ENCODE measurements around the gene PRM3. TPM values are rescaled to one million over a fixed set of nuclear protein-coding genes. Genes with fewer than 3 reads are reported as not detected.

Gene PRM3
- polyA plus RNA-seq, 3 donors from 2014 or later, result not detected

DNA sequence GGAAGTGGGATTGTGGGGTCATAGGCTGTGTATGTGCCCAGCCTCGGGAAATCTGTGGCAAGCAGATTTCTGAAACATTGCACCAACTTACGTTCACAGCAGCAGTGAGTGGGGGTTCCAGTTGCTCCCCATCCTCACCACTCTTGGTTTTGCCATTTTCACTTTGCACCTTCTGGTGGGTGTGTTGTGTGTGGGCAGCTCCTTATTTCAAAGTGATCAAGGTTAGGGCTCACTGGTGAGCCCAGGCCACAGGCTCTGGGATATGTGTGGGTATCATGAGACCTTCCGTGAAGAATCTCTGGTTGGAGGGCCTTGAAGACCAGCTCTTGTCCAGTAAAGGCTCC lies 37.2 kb upstream of the PRM3 start:
- H3K36me3 Mint-ChIP-seq, result no peaks in the 10 kb centered on the region
- no peaks in the 10 kb centered on the region for H3K9me3 Mint-ChIP-seq
- no peak for DNase-seq
- peak overlapping the region in 1 of 6 donors; percentile 74 for H3K27ac Mint-ChIP-seq
- H3K27me3 Mint-ChIP-seq (ENCODE audit: low read depth in 3 of 3), result peaks cover 2 to 14% (median 7%) of the 10 kb centered on the region in 3 donors
- peaks cover 24 to 25% of the 10 kb centered on the region in 2 donors for H3K4me1 Mint-ChIP-seq
- H3K4me3 Mint-ChIP-seq, result no peak overlapping the region

DNA sequence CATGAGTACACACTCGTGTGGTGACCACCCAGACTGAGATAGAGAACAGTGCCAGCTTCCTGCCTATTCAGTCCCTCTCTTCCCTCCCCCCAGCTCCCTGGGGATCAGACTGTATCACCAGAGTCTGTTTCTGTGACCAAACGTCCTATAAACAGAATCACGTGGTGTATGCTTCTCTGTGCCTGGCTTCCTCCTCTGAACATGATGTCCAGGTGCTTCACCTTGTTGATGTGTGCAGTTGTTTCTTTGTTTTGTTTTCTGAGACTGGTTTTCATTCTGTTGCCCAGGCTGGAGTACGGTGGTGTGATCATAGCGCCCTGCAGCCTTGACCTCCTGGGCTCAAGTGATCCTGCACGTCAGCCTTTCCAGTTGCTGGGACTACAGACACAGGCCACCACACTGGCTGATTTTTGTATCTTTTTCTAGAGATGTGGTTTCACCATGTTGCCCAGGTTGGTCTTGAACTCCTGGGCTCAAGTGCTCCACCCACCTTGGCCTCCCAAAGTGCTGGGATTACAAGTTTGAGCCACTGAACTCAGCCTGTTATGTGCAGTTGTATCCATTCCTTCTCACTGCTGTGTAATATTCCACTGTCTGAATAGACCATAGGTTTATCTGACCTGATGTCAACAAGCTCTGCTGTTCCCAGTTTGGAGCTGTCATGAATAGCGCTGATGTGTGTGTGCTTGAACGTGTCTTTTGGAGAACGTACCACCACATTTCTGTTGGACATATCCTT lies 36.6 kb upstream of the PRM3 start:
- Mint-ChIP-seq H3K27me3 (ENCODE audit: low read depth in 3 of 3) (peaks cover 2 to 13% (median 9%) of the 10 kb centered on the region in 3 donors), H3K9me3 (no peaks in the 10 kb centered on the region), H3K4me1 (peaks cover 24 to 25% of the 10 kb centered on the region in 2 donors), H3K4me3 (no peak overlapping the region), H3K27ac (no peak overlapping the region), H3K36me3 (no peaks in the 10 kb centered on the region)
- DNase-seq, result no peak

DNA sequence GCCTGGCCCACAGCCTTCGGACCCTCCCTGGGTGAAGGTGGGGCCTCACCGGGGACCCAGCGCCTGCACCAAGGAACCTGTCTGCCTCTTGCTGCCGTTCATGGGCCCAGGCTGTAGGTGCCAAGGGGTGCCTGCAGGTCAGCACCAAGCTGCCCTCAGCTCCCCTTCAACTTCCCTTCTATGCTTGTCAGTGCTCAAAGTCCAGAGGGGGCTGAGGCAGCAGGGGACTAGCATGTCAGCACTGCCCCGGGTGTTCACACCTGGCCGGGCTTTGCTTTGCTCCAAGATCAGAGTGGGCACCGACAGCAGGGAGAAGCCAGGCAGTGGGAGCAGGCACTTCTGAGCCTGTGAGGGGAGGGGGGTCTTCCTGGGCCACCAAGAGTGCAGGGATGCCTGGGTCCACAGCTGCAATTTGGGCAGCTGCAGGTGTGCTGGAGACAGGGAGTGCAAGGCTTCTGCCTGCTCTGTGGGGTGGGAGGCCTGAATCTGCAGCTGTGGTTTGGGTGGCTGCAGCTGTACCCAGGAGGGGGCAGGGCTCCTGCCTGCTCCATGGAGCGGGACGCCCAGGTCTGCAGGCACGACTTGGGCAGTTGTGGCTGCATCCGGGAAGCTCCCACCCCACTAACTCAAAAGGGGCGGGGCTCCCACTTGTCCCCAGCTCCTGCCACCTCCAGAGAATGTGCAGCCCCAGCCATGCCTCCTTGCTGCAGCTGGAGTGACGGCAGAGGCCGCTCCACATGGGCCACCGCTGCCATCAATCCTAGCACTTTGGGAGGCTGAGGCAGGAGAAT lies 35.3 kb upstream of the PRM3 start:
- no peak overlapping the region for H3K4me3 Mint-ChIP-seq
- peaks cover 24 to 25% of the 10 kb centered on the region in 2 donors for H3K4me1 Mint-ChIP-seq
- no peaks in the 10 kb centered on the region for H3K36me3 Mint-ChIP-seq
- peaks cover 0 to 2% (median 0%) of the 10 kb centered on the region in 6 donors for H3K9me3 Mint-ChIP-seq
- H3K27ac Mint-ChIP-seq, result no peak overlapping the region
- peaks cover 2 to 17% (median 9%) of the 10 kb centered on the region in 3 donors for H3K27me3 Mint-ChIP-seq (ENCODE audit: low read depth in 3 of 3)
- DNase-seq, result no peak

DNA sequence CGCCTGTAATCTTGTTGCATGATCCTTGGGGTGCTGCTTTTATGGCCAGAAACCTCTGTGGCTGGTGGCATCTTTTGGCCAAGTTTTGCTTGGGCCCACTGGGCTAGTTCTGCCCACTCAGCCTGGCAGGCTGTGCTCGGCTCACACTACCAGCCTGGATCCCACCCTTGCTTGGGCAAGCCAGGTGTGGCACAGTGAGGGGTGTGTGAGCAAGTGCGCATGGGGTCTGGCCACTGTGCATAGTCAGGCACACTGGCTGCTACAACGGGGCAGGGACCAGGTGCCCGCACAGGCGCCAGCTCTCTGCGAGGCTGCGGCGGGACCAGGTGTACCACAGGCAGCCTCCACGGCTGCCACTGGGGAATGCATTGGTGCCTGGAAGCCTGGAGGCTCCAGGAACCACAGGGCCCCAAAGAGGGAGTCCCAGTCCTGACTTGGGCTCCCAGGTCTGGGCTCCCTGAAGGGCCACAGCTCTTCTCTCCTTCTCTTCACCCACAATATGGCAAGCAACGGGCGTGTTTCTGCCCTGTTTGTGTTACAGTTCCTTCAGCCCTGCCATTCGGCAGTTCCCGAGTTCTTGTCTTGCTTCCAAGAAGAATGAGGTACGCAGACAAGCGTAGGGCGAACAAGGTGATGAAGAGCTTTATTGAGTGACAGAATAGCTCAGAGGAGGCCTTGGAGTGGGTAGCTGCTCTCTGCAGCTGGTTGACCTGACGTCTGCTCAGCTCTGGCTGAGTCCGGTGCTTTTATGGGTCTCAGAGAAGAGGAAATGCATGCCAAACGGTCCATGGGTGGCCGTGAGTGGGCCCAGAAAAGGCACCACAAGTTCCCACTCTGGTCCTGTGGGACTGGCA lies 34.4 kb upstream of the PRM3 start:
- peaks cover 2 to 17% (median 9%) of the 10 kb centered on the region in 3 donors for H3K27me3 Mint-ChIP-seq (ENCODE audit: low read depth in 3 of 3)
- no peaks in the 10 kb centered on the region for H3K36me3 Mint-ChIP-seq
- no peak overlapping the region for H3K27ac Mint-ChIP-seq
- H3K9me3 Mint-ChIP-seq, result peaks cover 0 to 2% (median 0%) of the 10 kb centered on the region in 6 donors
- no peak overlapping the region for H3K4me3 Mint-ChIP-seq
- no peak for DNase-seq
- peaks cover 21 to 22% of the 10 kb centered on the region in 2 donors for H3K4me1 Mint-ChIP-seq

DNA sequence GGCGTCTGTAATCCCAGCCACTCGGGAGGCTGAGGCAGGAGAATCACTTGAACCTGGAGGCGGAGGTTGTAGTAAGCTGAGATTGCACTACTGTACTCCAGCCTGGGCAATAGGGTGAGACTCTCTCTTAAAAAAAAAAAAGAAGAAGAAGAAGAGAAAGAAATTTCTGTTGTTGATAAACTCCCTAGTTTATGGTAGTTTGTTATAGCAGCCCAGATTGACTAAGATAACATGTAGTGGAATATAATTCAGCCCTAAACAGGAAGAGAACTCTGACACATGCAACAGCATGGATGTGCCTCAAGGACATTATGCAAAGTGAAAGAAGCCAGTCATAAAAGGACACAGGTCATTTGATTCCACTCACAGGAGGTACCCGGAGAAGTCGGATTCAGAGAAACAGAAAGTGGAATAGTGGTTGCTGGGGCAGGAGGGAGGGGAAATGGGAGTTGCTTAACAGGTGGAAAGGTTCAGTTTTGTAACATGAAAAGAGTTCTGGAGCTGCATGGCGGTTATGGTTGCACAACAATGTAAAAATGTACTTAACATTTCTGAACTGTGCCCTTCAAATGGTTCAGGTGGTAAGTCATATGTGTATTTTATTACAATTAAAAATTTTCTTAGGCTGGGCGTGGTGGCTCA lies 33.7 kb upstream of the PRM3 start:
- H3K27me3 Mint-ChIP-seq (ENCODE audit: low read depth in 3 of 3), result peaks cover 0 to 17% (median 9%) of the 10 kb centered on the region in 3 donors
- no peak overlapping the region for H3K27ac Mint-ChIP-seq
- DNase-seq, result no peak
- peaks cover 14 to 17% of the 10 kb centered on the region in 2 donors for H3K4me1 Mint-ChIP-seq
- H3K4me3 Mint-ChIP-seq, result no peak overlapping the region
- peaks cover 0 to 2% (median 0%) of the 10 kb centered on the region in 6 donors for H3K9me3 Mint-ChIP-seq
- H3K36me3 Mint-ChIP-seq, result no peaks in the 10 kb centered on the region

DNA sequence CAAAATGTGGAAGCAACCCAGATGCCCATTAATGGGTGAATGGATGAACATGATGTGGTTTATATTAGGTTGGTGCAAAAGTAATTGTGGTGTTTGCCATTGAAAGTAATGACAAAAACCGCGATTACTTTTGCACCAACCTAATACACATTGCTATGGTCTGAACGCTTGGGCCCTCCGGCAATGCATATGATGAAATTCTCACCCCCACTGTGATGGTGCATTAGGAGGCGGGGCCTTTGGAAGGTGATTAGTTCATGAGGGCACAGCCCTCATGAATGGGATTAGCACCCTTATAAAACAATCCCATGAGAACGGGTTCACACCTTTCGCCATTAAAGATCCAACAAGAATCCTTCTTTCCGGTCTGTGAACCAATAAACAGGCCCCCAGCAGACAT lies 33.0 kb upstream of the PRM3 start:
- Mint-ChIP-seq H3K4me1 (peaks cover 8 to 10% of the 10 kb centered on the region in 2 donors), H3K36me3 (no peaks in the 10 kb centered on the region), H3K27ac (no peak overlapping the region), H3K4me3 (no peak overlapping the region), H3K27me3 (ENCODE audit: low read depth in 3 of 3) (peaks cover 0 to 15% (median 9%) of the 10 kb centered on the region in 3 donors), H3K9me3 (peaks cover 0 to 2% (median 0%) of the 10 kb centered on the region in 6 donors)
- DNase-seq, result no peak

GRCh38 chr16:11303405-11304138 lies 30.1 kb upstream of the PRM3 start:
- Mint-ChIP-seq H3K4me3 (no peak overlapping the region), H3K27ac (no peak overlapping the region), H3K4me1 (peaks cover 0 to 2% of the 10 kb centered on the region in 2 donors), H3K36me3 (no peaks in the 10 kb centered on the region), H3K27me3 (ENCODE audit: low read depth in 3 of 3) (peaks cover 6 to 16% (median 12%) of the 10 kb centered on the region in 3 donors), H3K9me3 (peaks cover 0 to 2% (median 0%) of the 10 kb centered on the region in 6 donors)
- DNase-seq, result no peak

GRCh38 chr16:11302977-11303376 lies 29.5 kb upstream of the PRM3 start:
- H3K4me3 Mint-ChIP-seq, result no peak overlapping the region
- peaks cover 6 to 20% (median 12%) of the 10 kb centered on the region in 3 donors for H3K27me3 Mint-ChIP-seq (ENCODE audit: low read depth in 3 of 3)
- DNase-seq, result no peak
- no peaks in the 10 kb centered on the region for H3K36me3 Mint-ChIP-seq
- peaks cover under 1 to 2% of the 10 kb centered on the region in 2 donors for H3K4me1 Mint-ChIP-seq
- no peak overlapping the region for H3K27ac Mint-ChIP-seq
- H3K9me3 Mint-ChIP-seq, result peaks cover 0 to 2% (median 0%) of the 10 kb centered on the region in 6 donors

- H3K36me3 Mint-ChIP-seq, result no peaks in the 10 kb centered on the region
- peaks cover 9 to 26% (median 16%) of the 10 kb centered on the region in 3 donors for H3K27me3 Mint-ChIP-seq (ENCODE audit: low read depth in 3 of 3)
- peaks cover 12 to 13% of the 10 kb centered on the region in 2 donors for H3K4me1 Mint-ChIP-seq
- H3K27ac Mint-ChIP-seq, result no peak overlapping the region
- no peak overlapping the region for H3K4me3 Mint-ChIP-seq
- peaks cover 0 to 2% (median 0%) of the 10 kb centered on the region in 6 donors for H3K9me3 Mint-ChIP-seq
- no peak for DNase-seq
These were observed 28.4 kb upstream of the PRM3 start for GRCh38 chr16:11301645-11302501.

- Mint-ChIP-seq H3K4me1 (peaks cover 19 to 20% of the 10 kb centered on the region in 2 donors), H3K27me3 (ENCODE audit: low read depth in 3 of 3) (peaks cover 9 to 24% (median 14%) of the 10 kb centered on the region in 3 donors), H3K9me3 (peaks cover 0 to 2% (median 0%) of the 10 kb centered on the region in 6 donors), H3K36me3 (no peaks in the 10 kb centered on the region), H3K27ac (no peak overlapping the region), H3K4me3 (no peak overlapping the region)
- no peak for DNase-seq
These were observed 27.1 kb upstream of the PRM3 start for GRCh38 chr16:11300560-11300892.

DNA sequence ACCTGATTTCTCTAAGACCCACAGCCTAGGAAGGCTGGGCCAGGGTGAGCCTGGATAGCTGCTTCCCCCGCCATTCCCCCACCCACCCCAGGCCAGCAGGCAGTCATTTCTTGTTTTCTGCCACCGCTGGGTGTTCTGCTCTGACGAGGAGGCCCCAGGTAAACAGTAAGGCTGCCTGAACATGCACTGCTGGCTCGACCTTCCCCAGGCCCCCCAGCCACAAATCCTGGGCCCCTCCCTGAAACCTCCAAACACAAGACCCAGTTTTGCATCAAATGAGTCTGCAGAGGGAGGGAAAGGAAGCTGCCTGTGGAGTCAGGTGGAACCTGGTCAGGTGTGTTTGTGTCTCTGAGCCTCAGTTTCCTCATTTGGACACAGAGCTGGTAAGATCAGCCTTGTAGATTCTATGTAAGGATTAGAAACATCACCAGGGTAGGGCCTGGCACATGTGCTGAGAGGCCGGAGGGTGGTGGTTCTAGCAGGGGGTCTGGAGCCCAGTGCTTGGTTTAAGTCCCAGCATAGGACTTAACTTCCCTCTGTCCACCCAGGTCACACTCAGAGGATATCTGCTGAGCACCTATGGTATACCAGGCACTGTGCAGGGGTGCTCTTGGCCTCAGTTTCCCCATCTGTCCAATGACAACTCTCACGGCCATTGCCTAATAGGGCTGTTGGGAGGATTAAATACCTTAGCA lies 26.6 kb upstream of the PRM3 start:
- no peak overlapping the region for H3K4me3 Mint-ChIP-seq

More for the DNA sequence above, 26.6 kb upstream of the PRM3 start:
- Mint-ChIP-seq H3K36me3 (no peaks in the 10 kb centered on the region), H3K9me3 (peaks cover 0 to 2% (median 0%) of the 10 kb centered on the region in 6 donors), H3K27me3 (ENCODE audit: low read depth in 3 of 3) (peaks cover 9 to 22% (median 19%) of the 10 kb centered on the region in 3 donors), H3K27ac (no peak overlapping the region), H3K4me1 (peaks cover 19 to 20% of the 10 kb centered on the region in 2 donors)
- DNase-seq, result no peak
